ENCODE measurements around the gene MED13. TPM values are rescaled to one million over a fixed set of nuclear protein-coding genes. Genes with fewer than 3 reads are reported as not detected.

MED13 gene
- total RNA-seq, 1 experiment from 2014 or later: 60.7 TPM

GRCh38 chr17:62099532-62099931 lies 34.5 kb upstream of the MED13 start:
- no peak for DNase-seq
- no peaks in the 10 kb centered on the region for H3K79me2 ChIP-seq (ENCODE audit: insufficient read depth, low read length)

More at GRCh38 chr17:62099532-62099931, 34.5 kb upstream of the MED13 start:
- no peaks in the 10 kb centered on the region for H3K23me2 ChIP-seq (ENCODE audit: insufficient read length, low read depth, low read length, poor library complexity, severe bottlenecking)
- no peaks in the 10 kb centered on the region for H3K79me1 ChIP-seq (ENCODE audit: insufficient read depth, low read depth, low read length, poor library complexity, severe bottlenecking)
- H2AFZ ChIP-seq (ENCODE audit: low read length): no peak overlapping the region
- H4K20me1 ChIP-seq (ENCODE audit: control insufficient read depth, insufficient read depth, insufficient read length): no peaks in the 10 kb centered on the region
- H3K56ac ChIP-seq (ENCODE audit: insufficient read length, low read depth, low read length): no peak overlapping the region
- no peak overlapping the region for H3K4ac ChIP-seq (ENCODE audit: low read depth, low read length)
- no peak overlapping the region for H3K14ac ChIP-seq (ENCODE audit: insufficient read depth, low read length)
- no peak overlapping the region for H3K27ac Mint-ChIP-seq
- H2BK5ac ChIP-seq (ENCODE audit: insufficient read length, low read length): no peak overlapping the region
- H4K91ac ChIP-seq (ENCODE audit: insufficient read length, low read depth, low read length): no peak overlapping the region
- no peaks in the 10 kb centered on the region for H3K4me1 ChIP-seq (ENCODE audit: insufficient read depth, low read length)
- no peaks in the 10 kb centered on the region for H3K9me3 ChIP-seq (ENCODE audit: control insufficient read depth, low read depth, low read length)
- no peak overlapping the region for H4K5ac ChIP-seq (ENCODE audit: insufficient read length, low read depth, low read length)
- H3K18ac ChIP-seq (ENCODE audit: insufficient read length, low read depth, low read length): no peak overlapping the region
- no peak overlapping the region for H3K9ac ChIP-seq (ENCODE audit: extremely low read depth, insufficient read length, low read length)
- no peak overlapping the region for H2BK20ac ChIP-seq (ENCODE audit: low read depth, low read length, poor library complexity, severe bottlenecking)
- no peak overlapping the region for H3K23ac ChIP-seq (ENCODE audit: insufficient read length, low read depth, low read length)
- 0 out of 2 replicates have a peak, but pooled peaks cover 2% of the 10 kb centered on the region for H3K27me3 ChIP-seq (ENCODE audit: insufficient read depth, low read length)
- no CpG with 5 or more reads among the region's 2 CpGs for WGBS (ENCODE audit: extremely low coverage, insufficient read length, low lambda C conversion rate)
- no peak overlapping the region for H4K8ac ChIP-seq (replicated peaks; ENCODE audit: insufficient read length, low read depth, low read length)
- H3K4me1 Mint-ChIP-seq: peaks cover 8 to 9% of the 10 kb centered on the region in 2 experiments
- no peak for TF ChIP-seq CTCF (conservative IDR thresholded peaks at IDR 0.05)
- no peak overlapping the region for H3K4me3 Mint-ChIP-seq
- no peak overlapping the region for H3T11ph ChIP-seq (ENCODE audit: low read length)
- no peaks in the 10 kb centered on the region for H3K9me3 Mint-ChIP-seq
- H2BK15ac ChIP-seq (ENCODE audit: low read depth, low read length): no peak overlapping the region
- no peaks in the 10 kb centered on the region for H3K36me3 Mint-ChIP-seq (ENCODE audit: insufficient read depth in 1 of 3, low read depth in 3 of 3)
- H2AK5ac ChIP-seq (ENCODE audit: insufficient read length, low read length): no peak overlapping the region
- no peaks in the 10 kb centered on the region for H3K27me3 Mint-ChIP-seq (ENCODE audit: low read depth)
- H3K27ac ChIP-seq (ENCODE audit: insufficient read length, low read depth, low read length): no peak overlapping the region
- no peak overlapping the region for H2BK12ac ChIP-seq (ENCODE audit: insufficient read length, low read depth, low read length)
- no peak overlapping the region for H2BK120ac ChIP-seq (ENCODE audit: low read depth, low read length, poor library complexity, severe bottlenecking)
- no peak overlapping the region for H3K4me2 ChIP-seq (ENCODE audit: insufficient read depth, insufficient read length, low read length)

Data from H9 (cell line).